HepG2 (cell line): Measurements from ENCODE around the gene ZBTB7A. TPM values are rescaled to one million over a fixed set of nuclear protein-coding genes. Genes with fewer than 3 reads are reported as not detected.

ENCODE experiments used
- AGO2 ChIP-seq: fragments of 200-400 bp; formaldehyde crosslinking; optimal IDR thresholded peaks from 2 replicates; pipeline ENCODE3; 2017; ENCODE audit warnings: mild to moderate bottlenecking, low read depth, low read length, moderate library complexity
- CEBPZ ChIP-seq: IDR thresholded peaks from 2 replicates; pipeline ENCODE4 v1.6.1; 2012; ENCODE audit warnings: low read length, improper control_type of control experiment
- CHD2 ChIP-seq: IDR thresholded peaks from 2 replicates; pipeline ENCODE4 v1.6.1; 2011; ENCODE audit warnings: low read depth, low read length, improper control_type of control experiment
- EZH2 ChIP-seq: conservative IDR thresholded peaks from 2 replicates; pipeline ENCODE4 v1.6.1; 2012; ENCODE audit warnings: mild to moderate bottlenecking, low read depth, low read length, moderate library complexity
- GTF3A ChIP-seq: sonication (generic); formaldehyde crosslinking; conservative IDR thresholded peaks from 2 replicates; pipeline ENCODE4 v1.4.0; 2020; ENCODE audit warnings: mild to moderate bottlenecking, missing genetic modification reagents
- HOXD1 ChIP-seq: sonication (generic); formaldehyde crosslinking; IDR thresholded peaks from 2 replicates; pipeline ENCODE4 v1.5.0; 2020; ENCODE audit warnings: missing genetic modification reagents
- MAFF ChIP-seq: IDR thresholded peaks from 2 replicates; pipeline ENCODE4 v1.6.1; 2011; ENCODE audit warnings: low read depth, low read length, improper control_type of control experiment
- RBFOX2 ChIP-seq: fragments of 200-400 bp; formaldehyde crosslinking; IDR thresholded peaks from 2 replicates; pipeline ENCODE4 v1.6.1; 2017; ENCODE audit warnings: low read depth, mild to moderate bottlenecking, low read length
- REL ChIP-seq: sonication (generic); formaldehyde crosslinking; conservative IDR thresholded peaks from 2 replicates; pipeline ENCODE4 v1.8.0; 2022; ENCODE audit warnings: mild to moderate bottlenecking, missing genetic modification reagents, moderate library complexity
- ZBED4 ChIP-seq: sonication (generic); formaldehyde crosslinking; IDR thresholded peaks from 2 replicates; pipeline ENCODE4 v1.4.0; 2020; ENCODE audit warnings: missing genetic modification reagents, borderline replicate concordance
- ZNF30 ChIP-seq: sonication (generic); formaldehyde crosslinking; IDR thresholded peaks from 2 replicates; pipeline ENCODE4 v1.5.0; 2020; ENCODE audit warnings: mild to moderate bottlenecking, missing genetic modification reagents
- ZNF674 ChIP-seq: sonication (generic); formaldehyde crosslinking; IDR thresholded peaks from 2 replicates; pipeline ENCODE4 v1.5.0; 2020; ENCODE audit warnings: low read depth, mild to moderate bottlenecking, missing genetic modification reagents
- ZNF703 ChIP-seq: sonication (generic); formaldehyde crosslinking; IDR thresholded peaks from 2 replicates; pipeline ENCODE4 v1.5.1; 2020; ENCODE audit warnings: missing genetic modification reagents, mild to moderate bottlenecking, moderate library complexity, borderline replicate concordance
- ZNF766 ChIP-seq: sonication (generic); formaldehyde crosslinking; IDR thresholded peaks from 2 replicates; pipeline ENCODE4 v1.5.0; 2020; ENCODE audit warnings: missing genetic modification reagents, borderline replicate concordance
- polyA plus RNA-seq, 8 experiments: library from polyadenylated mRNA; depleted of rRNA in 3 of 8; stranded (reverse) in 7 of 8; unstranded in 1 of 8; fragments of >200 nt; fragmentation: Illumina TruSeq in 4 of 8; extraction: Trizol in 4 of 8; gene quantifications; 2 replicates each; pipeline versions ENCODE4 v1.2.1 to v1.2.3, GENCODE V29; 2011 to 2016; ENCODE audit warnings: low read depth in 4 of 8, missing spikeins in 1 of 8, mixed read lengths in 1 of 8; ENCODE audit not compliant: insufficient read depth in 1 of 8
- total RNA-seq, 5 experiments: library from RNA; depleted of rRNA; stranded (reverse); fragments of >200 nt; fragmentation: Illumina TruSeq; extraction: Trizol; gene quantifications; 2 replicates each; pipeline ENCODE4 v1.2.3, GENCODE V29; 2016; ENCODE audit warnings: low read depth in 1 of 5
- TF ChIP-seq, protein P1 (sequence below): sonication (generic); formaldehyde crosslinking; IDR thresholded peaks from 2 replicates; pipeline ENCODE4 v1.4.0; 2020; ENCODE audit warnings: mild to moderate bottlenecking, missing genetic modification reagents
- TF ChIP-seq, protein P2 (sequence below): sonication (generic); formaldehyde crosslinking; IDR thresholded peaks from 2 replicates; pipeline ENCODE4 v1.4.0; 2020; ENCODE audit warnings: missing genetic modification reagents, borderline replicate concordance

ZBTB7A gene
- total and polyA plus RNA-seq, 2 of the 13 experiments (the other 11 are each of a cell fraction or from before 2014, with no cell fraction given), result 3.6 to 4.0 TPM

DNA sequence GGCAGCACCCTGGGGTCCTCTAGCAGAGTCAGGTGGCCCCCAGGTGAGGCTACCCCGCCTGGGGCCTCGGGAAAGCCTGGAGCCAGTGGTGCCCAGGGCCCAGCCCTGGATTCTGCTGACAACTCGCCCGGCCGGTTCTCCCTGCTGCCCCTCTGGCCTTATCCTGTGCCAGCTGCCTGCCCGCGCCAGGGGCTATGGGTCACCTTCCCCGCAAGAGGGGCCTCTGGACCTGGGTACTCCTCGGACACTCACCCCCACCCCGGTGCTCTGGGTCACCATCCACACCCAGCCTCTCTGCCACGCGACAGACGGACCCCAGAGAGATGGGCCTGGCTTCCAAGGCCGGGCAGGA, 24.0 kb downstream of the ZBTB7A start (continued):
- TF ChIP-seq CEBPZ (no peak), ZNF766 (CRISPR knock-in tag) (no peak), REL (CRISPR knock-in tag) (no peak), ZNF30 (no peak), ZBED4 (CRISPR knock-in tag) (no peak), AGO2 (peak; percentile 97), ZNF703 (CRISPR knock-in tag) (no peak), GTF3A (CRISPR knock-in tag) (no peak), EZH2 (no peak), HOXD1 (no peak), RBFOX2 (peak; percentile 42; the same call in 1 of the 2 replicates), MAFF (no peak), ZNF674 (CRISPR knock-in tag) (no peak), CHD2 (no peak)
- TF ChIP-seq, protein P1, sequence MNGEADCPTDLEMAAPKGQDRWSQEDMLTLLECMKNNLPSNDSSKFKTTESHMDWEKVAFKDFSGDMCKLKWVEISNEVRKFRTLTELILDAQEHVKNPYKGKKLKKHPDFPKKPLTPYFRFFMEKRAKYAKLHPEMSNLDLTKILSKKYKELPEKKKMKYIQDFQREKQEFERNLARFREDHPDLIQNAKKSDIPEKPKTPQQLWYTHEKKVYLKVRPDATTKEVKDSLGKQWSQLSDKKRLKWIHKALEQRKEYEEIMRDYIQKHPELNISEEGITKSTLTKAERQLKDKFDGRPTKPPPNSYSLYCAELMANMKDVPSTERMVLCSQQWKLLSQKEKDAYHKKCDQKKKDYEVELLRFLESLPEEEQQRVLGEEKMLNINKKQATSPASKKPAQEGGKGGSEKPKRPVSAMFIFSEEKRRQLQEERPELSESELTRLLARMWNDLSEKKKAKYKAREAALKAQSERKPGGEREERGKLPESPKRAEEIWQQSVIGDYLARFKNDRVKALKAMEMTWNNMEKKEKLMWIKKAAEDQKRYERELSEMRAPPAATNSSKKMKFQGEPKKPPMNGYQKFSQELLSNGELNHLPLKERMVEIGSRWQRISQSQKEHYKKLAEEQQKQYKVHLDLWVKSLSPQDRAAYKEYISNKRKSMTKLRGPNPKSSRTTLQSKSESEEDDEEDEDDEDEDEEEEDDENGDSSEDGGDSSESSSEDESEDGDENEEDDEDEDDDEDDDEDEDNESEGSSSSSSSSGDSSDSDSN (CRISPR knock-in tag), result 0 out of 2 replicates have a peak, but pooled peaks have one; percentile 5
- TF ChIP-seq, protein P2, sequence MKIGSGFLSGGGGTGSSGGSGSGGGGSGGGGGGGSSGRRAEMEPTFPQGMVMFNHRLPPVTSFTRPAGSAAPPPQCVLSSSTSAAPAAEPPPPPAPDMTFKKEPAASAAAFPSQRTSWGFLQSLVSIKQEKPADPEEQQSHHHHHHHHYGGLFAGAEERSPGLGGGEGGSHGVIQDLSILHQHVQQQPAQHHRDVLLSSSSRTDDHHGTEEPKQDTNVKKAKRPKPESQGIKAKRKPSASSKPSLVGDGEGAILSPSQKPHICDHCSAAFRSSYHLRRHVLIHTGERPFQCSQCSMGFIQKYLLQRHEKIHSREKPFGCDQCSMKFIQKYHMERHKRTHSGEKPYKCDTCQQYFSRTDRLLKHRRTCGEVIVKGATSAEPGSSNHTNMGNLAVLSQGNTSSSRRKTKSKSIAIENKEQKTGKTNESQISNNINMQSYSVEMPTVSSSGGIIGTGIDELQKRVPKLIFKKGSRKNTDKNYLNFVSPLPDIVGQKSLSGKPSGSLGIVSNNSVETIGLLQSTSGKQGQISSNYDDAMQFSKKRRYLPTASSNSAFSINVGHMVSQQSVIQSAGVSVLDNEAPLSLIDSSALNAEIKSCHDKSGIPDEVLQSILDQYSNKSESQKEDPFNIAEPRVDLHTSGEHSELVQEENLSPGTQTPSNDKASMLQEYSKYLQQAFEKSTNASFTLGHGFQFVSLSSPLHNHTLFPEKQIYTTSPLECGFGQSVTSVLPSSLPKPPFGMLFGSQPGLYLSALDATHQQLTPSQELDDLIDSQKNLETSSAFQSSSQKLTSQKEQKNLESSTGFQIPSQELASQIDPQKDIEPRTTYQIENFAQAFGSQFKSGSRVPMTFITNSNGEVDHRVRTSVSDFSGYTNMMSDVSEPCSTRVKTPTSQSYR (CRISPR knock-in tag), result no peak
